CD8-positive, alpha-beta memory T cell (primary cell): ENCODE results near the gene NCCRP1. TPM values are rescaled to one million over a fixed set of nuclear protein-coding genes. Genes with fewer than 3 reads are reported as not detected.

Experiments used
- CTCF ChIA-PET: fragments of 350-600 bp; sonication (Branson Sonifier 250); formaldehyde crosslinking; loops from one replicate; lab custom pipeline; 2021; ENCODE audit warnings: antibody characterized with exemption; lab: Charles Lee
- POLR2A ChIA-PET: fragments of 350-600 bp; sonication (Branson Sonifier 250); formaldehyde crosslinking; loops from one replicate; lab custom pipeline; 2021; ENCODE audit warnings: antibody characterized with exemption; lab: Charles Lee
- DNase-seq, 5 donors: peaks; one replicate each; pipeline versions ENCODE4 v3.0.0 to v3.0.0-alpha.2; 2020 to 2022; ENCODE audit warnings: mixed read lengths in 1 of 5
- H3K27ac ChIP-seq: one replicate; pipeline ENCODE4 v1.7.0; 2013; ENCODE audit warnings: low read depth, mild to moderate bottlenecking, low read length, moderate library complexity
- H3K27me3 ChIP-seq: 2 replicates; pipeline ENCODE4 v1.7.0; 2013; ENCODE audit warnings: low read length, mild to moderate bottlenecking; ENCODE audit not compliant: insufficient read depth, poor library complexity, severe bottlenecking
- H3K36me3 ChIP-seq: 2 replicates; pipeline ENCODE4 v1.7.0; 2013; ENCODE audit warnings: mild to moderate bottlenecking, low read length, moderate library complexity; ENCODE audit not compliant: insufficient read depth
- H3K4me1 ChIP-seq: 2 replicates; pipeline ENCODE4 v1.7.0; 2013; ENCODE audit warnings: mild to moderate bottlenecking, low read length, moderate library complexity; ENCODE audit not compliant: insufficient read depth
- H3K4me3 ChIP-seq: 2 replicates; pipeline ENCODE4 v1.7.0; 2013; ENCODE audit warnings: mild to moderate bottlenecking, low read length
- H3K9me3 ChIP-seq: 2 replicates; pipeline ENCODE4 v1.7.0; 2013; ENCODE audit warnings: mild to moderate bottlenecking, low read length
- H3K27ac Mint-ChIP-seq, 8 donors: one replicate each; pipeline ENCODE4 v1.8.0; 2020 to 2021; ENCODE audit warnings: mixed read lengths in 8 of 8, mild to moderate bottlenecking in 6 of 8, inconsistent platforms in 3 of 8, moderate library complexity in 3 of 8
- H3K27me3 Mint-ChIP-seq, 2 donors: one replicate each; pipeline ENCODE4 v1.8.0; 2020 to 2021; ENCODE audit warnings: mixed read lengths in 2 of 2, mild to moderate bottlenecking in 1 of 2, moderate library complexity in 1 of 2
- H3K36me3 Mint-ChIP-seq, 3 donors: one replicate each; pipeline ENCODE4 v1.8.0; 2020 to 2021; ENCODE audit warnings: mixed read lengths in 3 of 3, inconsistent platforms in 1 of 3, mild to moderate bottlenecking in 1 of 3
- H3K4me1 Mint-ChIP-seq, 3 donors: one replicate each; pipeline ENCODE4 v1.8.0; 2020 to 2021; ENCODE audit warnings: mixed read lengths in 3 of 3, inconsistent platforms in 1 of 3, mild to moderate bottlenecking in 1 of 3
- H3K4me3 Mint-ChIP-seq, 7 donors: one replicate each; pipeline ENCODE4 v1.8.0; 2020 to 2021; ENCODE audit warnings: mixed read lengths in 7 of 7, mild to moderate bottlenecking in 6 of 7, moderate library complexity in 4 of 7, inconsistent platforms in 2 of 7
- H3K9me3 Mint-ChIP-seq, 5 donors: one replicate each; pipeline ENCODE4 v1.8.0; 2020 to 2022; ENCODE audit warnings: mixed read lengths in 5 of 5, mild to moderate bottlenecking in 3 of 5, moderate library complexity in 2 of 5, inconsistent platforms in 1 of 5
- polyA plus RNA-seq: library from polyadenylated mRNA; unstranded; fragments of 300-500 nt; fragmentation: Illumina TruSeq; gene quantifications from one replicate; pipeline ENCODE4 v1.2.3, GENCODE V29; 2021
- total RNA-seq, 2 experiments: library from RNA; stranded (reverse); gene quantifications; one replicate each; pipeline ENCODE4 v1.2.3, GENCODE V29; 2021

Gene NCCRP1
- total and polyA plus RNA-seq, 3 experiments from 2014 or later, result not detected

- POLR2A ChIA-PET, result interaction anchor here (0.5 kb wide), 1 partner anchor 232 kb away, joined by 3 read pairs; no protein-coding TSS in a partner anchor
- Histone ChIP-seq H3K27me3 (peaks cover 5% of the 10 kb centered on the region), H3K36me3 (no peaks in the 10 kb centered on the region), H3K9me3 (no peaks in the 10 kb centered on the region), H3K4me3 (no peak overlapping the region), H3K27ac (no peak overlapping the region), H3K4me1 (no peaks in the 10 kb centered on the region)
- no peak overlapping the region for H3K4me3 Mint-ChIP-seq
- H3K9me3 Mint-ChIP-seq, result no peaks in the 10 kb centered on the region
- no peaks in the 10 kb centered on the region for H3K36me3 Mint-ChIP-seq
- H3K4me1 Mint-ChIP-seq, result peaks cover 0 to 4% (median 0%) of the 10 kb centered on the region in 3 donors
- DNase-seq, result no peak
- CTCF ChIA-PET, result interaction anchor here (0.6 kb wide), 1 partner anchor 104 kb away, joined by 3 read pairs; no protein-coding TSS in a partner anchor
- H3K27me3 Mint-ChIP-seq, result peaks cover 27 to 48% of the 10 kb centered on the region in 2 donors
- H3K27ac Mint-ChIP-seq, result no peak overlapping the region
Observed at GRCh38 chr19:39223703-39224279, 27.0 kb downstream of the NCCRP1 start.

DNA sequence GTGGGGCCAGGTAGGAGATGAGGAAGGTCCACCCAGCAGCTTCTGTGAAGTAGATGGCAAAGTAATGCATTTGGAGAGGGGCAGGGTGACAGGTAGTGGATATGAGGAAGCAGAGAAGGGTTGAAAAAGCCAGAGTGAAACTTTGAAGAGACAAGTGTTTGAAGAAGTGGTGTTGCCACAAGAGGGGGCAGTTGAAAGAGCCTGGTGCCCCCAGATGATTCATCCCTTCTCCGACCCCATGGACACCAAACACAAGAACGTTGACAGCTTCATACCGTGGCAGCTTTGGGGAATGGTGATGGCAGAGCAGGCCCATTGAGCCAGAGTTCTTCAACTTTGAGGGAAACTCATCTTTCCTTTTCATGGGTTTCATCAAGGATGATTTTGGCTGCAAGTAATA lies 28.1 kb downstream of the NCCRP1 start:
- Mint-ChIP-seq H3K27me3 (peaks cover 27 to 43% of the 10 kb centered on the region in 2 donors), H3K36me3 (no peaks in the 10 kb centered on the region), H3K27ac (no peak overlapping the region), H3K9me3 (no peaks in the 10 kb centered on the region), H3K4me1 (peaks cover 0 to 4% (median 0%) of the 10 kb centered on the region in 3 donors), H3K4me3 (no peak overlapping the region)
- Histone ChIP-seq H3K4me3 (no peak overlapping the region), H3K27me3 (peaks cover 5% of the 10 kb centered on the region), H3K36me3 (no peaks in the 10 kb centered on the region), H3K4me1 (no peaks in the 10 kb centered on the region), H3K27ac (no peak overlapping the region), H3K9me3 (no peaks in the 10 kb centered on the region)
- CTCF ChIA-PET, result no interaction called here
- no peak for DNase-seq
- POLR2A ChIA-PET, result no interaction called here

DNA sequence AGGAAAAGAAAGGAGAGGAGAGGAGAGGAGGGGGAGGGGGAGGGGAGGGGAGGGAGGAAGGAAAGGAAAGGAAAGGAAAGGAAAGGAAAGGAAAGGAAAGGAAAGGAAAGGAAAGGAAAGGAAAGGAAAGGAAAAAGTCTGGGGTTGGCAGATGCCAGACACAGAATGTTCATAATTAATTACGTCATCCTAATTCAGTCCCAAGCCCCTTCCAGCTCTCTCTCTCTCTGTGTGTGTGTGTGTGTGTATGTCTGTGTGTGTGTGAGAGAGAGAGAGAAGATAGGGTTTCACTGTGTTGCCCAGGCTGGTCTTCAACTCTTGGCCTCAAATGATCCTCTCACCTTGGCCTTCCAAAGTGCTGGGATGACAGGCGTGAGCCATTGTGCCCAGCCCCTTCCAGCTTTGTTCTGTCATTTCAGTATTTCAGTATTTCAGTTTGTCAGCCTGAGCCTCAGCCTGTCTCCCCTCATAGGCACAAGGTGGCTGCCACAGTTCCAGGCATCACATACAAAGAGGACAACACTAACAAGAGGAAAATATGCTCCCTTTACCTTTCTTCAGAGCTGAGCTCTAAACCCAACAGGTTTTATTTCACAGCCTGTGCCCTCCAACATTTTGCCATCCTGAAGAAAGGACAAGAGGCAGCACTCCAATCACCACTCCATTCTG lies 33.5 kb downstream of the NCCRP1 start:
- no peak overlapping the region for H3K4me3 Mint-ChIP-seq
- H3K4me1 Mint-ChIP-seq, result no peaks in the 10 kb centered on the region
- H3K27ac Mint-ChIP-seq, result no peak overlapping the region
- H3K36me3 Mint-ChIP-seq, result no peaks in the 10 kb centered on the region
- no peaks in the 10 kb centered on the region for H3K4me1 ChIP-seq
- peaks cover 2 to 16% of the 10 kb centered on the region in 2 donors for H3K27me3 Mint-ChIP-seq
- H3K27me3 ChIP-seq, result no peaks in the 10 kb centered on the region
- POLR2A ChIA-PET, result no interaction called here
- H3K9me3 ChIP-seq, result no peaks in the 10 kb centered on the region
- H3K36me3 ChIP-seq, result no peaks in the 10 kb centered on the region
- CTCF ChIA-PET, result no interaction called here
- no peak for DNase-seq
- no peak overlapping the region for H3K27ac ChIP-seq
- no peak overlapping the region for H3K4me3 ChIP-seq
- no peaks in the 10 kb centered on the region for H3K9me3 Mint-ChIP-seq

- no peaks in the 10 kb centered on the region for H3K36me3 ChIP-seq
- H3K9me3 ChIP-seq, result no peaks in the 10 kb centered on the region
- peaks cover 11 to 19% (median 19%) of the 10 kb centered on the region in 3 donors for H3K4me1 Mint-ChIP-seq
- ChIA-PET CTCF (interaction anchor here (1.1 kb wide), 1 partner anchor 125 kb away, joined by 3 read pairs; no protein-coding TSS in a partner anchor), POLR2A (no interaction called here)
- peaks cover 1 to 2% of the 10 kb centered on the region in 2 donors for H3K27me3 Mint-ChIP-seq
- no peaks in the 10 kb centered on the region for H3K27me3 ChIP-seq
- no peak overlapping the region for H3K4me3 ChIP-seq
- H3K27ac Mint-ChIP-seq, result no peak overlapping the region
- no peak for DNase-seq
- no peaks in the 10 kb centered on the region for H3K9me3 Mint-ChIP-seq
- H3K27ac ChIP-seq, result no peak overlapping the region
- no peaks in the 10 kb centered on the region for H3K36me3 Mint-ChIP-seq
- H3K4me3 Mint-ChIP-seq, result no peak overlapping the region
- peaks cover 10% of the 10 kb centered on the region for H3K4me1 ChIP-seq
Observed at GRCh38 chr19:39232708-39233107, 35.9 kb downstream of the NCCRP1 start.

DNA sequence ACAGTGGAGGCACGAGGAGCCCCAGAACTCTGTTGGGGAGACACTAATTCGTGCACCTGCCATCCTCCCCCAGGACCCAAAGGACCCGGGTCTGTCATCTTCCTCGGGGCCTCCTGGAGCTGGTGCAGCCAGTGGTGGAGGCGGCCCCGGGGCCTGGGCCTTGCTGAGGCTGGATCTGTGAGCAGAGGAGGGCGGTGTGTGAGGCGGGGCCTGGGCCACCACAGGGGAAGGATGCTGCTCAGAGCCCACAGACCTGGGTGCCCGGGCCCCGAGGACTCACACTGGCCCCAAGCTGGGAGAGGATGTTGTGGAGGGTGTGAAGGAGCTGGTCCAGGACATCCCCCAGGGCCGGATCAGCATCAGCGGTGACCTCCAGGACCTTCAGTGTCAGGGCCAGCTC lies 39.8 kb downstream of the NCCRP1 start:
- Histone ChIP-seq H3K9me3 (no peaks in the 10 kb centered on the region), H3K36me3 (no peaks in the 10 kb centered on the region), H3K27me3 (no peaks in the 10 kb centered on the region), H3K4me3 (no peak overlapping the region), H3K27ac (no peak overlapping the region), H3K4me1 (peaks cover 17% of the 10 kb centered on the region)
- Mint-ChIP-seq H3K27ac (peak overlapping the region; percentile 29 to 95 (median 66)), H3K27me3 (peaks cover 0 to 3% of the 10 kb centered on the region in 2 donors), H3K9me3 (no peaks in the 10 kb centered on the region), H3K4me3 (peak overlapping the region; percentile 15 to 79 (median 68)), H3K36me3 (no peaks in the 10 kb centered on the region), H3K4me1 (peaks cover 21 to 29% (median 27%) of the 10 kb centered on the region in 3 donors)
- ChIA-PET CTCF (no interaction called here), POLR2A (interaction anchor here (0.5 to 0.7 kb wide), 3 partner anchors 9 to 916 kb away, joined by 3 to 6 read pairs (median 4); no protein-coding TSS in a partner anchor)
- DNase-seq, result peak in 4 of 5 donors; percentile 14 to 71 (median 39)

DNA sequence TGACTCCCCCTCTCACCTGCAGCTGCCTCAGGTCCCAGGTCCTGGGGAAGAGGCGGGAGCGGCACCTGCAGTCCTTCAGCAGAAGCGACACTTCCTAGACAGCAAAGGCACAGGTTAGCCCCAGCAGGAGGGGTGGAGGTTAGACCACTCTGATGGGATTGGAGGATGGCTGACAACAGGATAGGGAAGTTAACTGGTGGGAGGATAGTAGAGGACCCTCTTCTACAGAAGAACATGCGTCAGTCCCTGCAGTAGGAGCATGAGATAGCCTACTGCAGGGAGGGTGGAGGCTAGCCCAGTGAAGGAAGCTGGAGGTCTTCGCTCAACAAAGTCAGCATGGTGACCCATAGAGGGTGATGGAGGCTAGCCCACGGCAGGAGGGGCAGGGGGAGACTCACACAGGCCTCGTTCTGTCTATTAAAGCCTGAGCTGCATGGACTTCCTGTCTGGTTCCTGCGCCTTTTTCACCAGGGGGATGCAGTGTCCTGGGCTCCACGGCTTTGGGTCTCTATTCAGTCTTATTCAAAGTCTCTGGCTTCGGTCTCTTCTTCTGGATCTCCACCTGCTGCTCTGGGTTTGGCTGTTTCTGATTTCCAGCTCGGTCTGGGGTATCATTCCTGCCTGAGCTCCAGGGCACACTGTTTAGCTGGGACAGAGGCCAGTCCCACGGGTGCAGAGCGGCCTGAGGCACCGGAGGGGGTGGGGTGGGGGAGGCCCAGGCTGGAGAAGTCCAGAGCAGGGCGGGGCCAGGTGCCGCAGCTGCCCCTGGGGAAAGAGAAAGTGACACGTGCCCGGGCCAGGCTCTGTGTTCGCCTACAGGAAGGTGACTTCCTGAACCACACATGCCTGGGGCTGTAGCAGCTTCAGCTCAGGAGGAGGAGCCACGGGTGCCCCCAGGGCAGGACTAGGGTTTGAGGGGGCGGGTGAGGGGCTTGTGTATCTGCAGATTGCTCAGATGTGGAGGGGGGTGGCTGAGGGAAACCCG lies 40.7 kb downstream of the NCCRP1 start:
- Histone ChIP-seq H3K4me3 (peak overlapping the region; percentile 17), H3K36me3 (no peaks in the 10 kb centered on the region), H3K27me3 (no peaks in the 10 kb centered on the region), H3K27ac (no peak overlapping the region), H3K9me3 (no peaks in the 10 kb centered on the region), H3K4me1 (peaks cover 17% of the 10 kb centered on the region)
- peak overlapping the region; percentile 45 to 87 (median 75) for H3K4me3 Mint-ChIP-seq
- ChIA-PET POLR2A (no interaction called here), CTCF (interaction anchor here (0.8 to 1.7 kb wide), 3 partner anchors 14 to 139 kb away, joined by 3 to 4 read pairs (median 3); no protein-coding TSS in a partner anchor)
- H3K36me3 Mint-ChIP-seq, result no peaks in the 10 kb centered on the region
- peak; percentile 15 to 63 (median 22) for DNase-seq
- H3K27ac Mint-ChIP-seq, result peak overlapping the region; percentile 78 to 93 (median 86)
- peaks cover 0 to 3% of the 10 kb centered on the region in 2 donors for H3K27me3 Mint-ChIP-seq
- H3K4me1 Mint-ChIP-seq, result peaks cover 21 to 29% (median 27%) of the 10 kb centered on the region in 3 donors
- H3K9me3 Mint-ChIP-seq, result no peaks in the 10 kb centered on the region

DNA sequence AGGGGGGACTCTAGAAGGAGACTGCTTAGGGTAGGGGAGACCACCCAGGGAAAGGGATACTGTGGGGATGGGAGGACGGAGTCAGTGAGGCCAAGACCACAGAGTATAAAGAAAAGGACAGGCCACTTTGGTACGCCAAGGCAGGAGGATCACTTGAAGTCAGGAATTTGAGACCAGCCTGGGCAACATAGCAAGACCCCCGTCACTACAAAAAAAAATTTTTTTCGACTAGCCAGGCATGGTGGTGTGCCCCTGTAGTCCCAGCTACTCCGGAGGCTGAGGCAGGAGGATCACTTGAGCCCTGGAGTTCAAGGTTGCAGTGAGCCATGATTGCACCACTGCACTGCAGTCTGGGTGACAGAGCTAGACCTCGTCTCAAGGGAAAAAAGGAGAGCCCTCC lies 41.4 kb downstream of the NCCRP1 start:
- no peaks in the 10 kb centered on the region for H3K9me3 ChIP-seq
- H3K27me3 ChIP-seq, result no peaks in the 10 kb centered on the region
- Mint-ChIP-seq H3K4me3 (peak overlapping the region; percentile 41 to 79 (median 73)), H3K27me3 (peaks cover 0 to 3% of the 10 kb centered on the region in 2 donors), H3K36me3 (no peaks in the 10 kb centered on the region), H3K27ac (peak overlapping the region; percentile 69 to 93 (median 84)), H3K4me1 (peaks cover 21 to 29% (median 27%) of the 10 kb centered on the region in 3 donors), H3K9me3 (no peaks in the 10 kb centered on the region)
- CTCF ChIA-PET, result interaction anchor here (0.8 to 1.7 kb wide), 3 partner anchors 13 to 138 kb away, joined by 3 to 4 read pairs (median 3); no protein-coding TSS in a partner anchor
- no peaks in the 10 kb centered on the region for H3K36me3 ChIP-seq
- POLR2A ChIA-PET, result no interaction called here
- no peak for DNase-seq
- H3K4me3 ChIP-seq, result peak overlapping the region; percentile 17
- no peak overlapping the region for H3K27ac ChIP-seq
- H3K4me1 ChIP-seq, result peaks cover 17% of the 10 kb centered on the region
